ENCODE results near the gene SLC11A2.
"Not testable (repeated sequence)": the region's sequence is repeated elsewhere in the genome, so short reads cannot be mapped to it uniquely, and the experiment has no call there.

Gene SLC11A2

DNA sequence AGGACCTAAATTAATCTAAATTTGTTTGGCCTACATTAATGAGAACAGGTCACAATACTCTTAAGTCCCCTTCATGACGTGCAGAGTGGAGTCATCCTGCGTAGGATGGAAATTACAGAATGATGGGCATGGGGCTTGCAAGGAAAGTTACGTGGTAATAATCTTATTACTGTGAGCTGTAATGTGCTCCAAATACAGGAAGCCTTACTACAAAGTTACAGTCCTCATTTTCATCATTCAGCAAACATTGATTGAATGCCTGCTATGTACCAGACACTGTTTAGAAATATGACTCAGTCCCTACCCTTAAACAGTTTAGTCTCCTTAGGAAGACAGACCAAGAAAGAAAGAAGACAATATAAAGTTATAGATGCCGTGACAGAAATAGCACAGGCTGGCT, 64.5 kb downstream of the SLC11A2 start:
- DNase-seq, result no peak
- TF ChIP-seq POLR2A (IDR thresholded peaks at IDR 0.05; ENCODE audit: low read length) (no peak), GATA1 (IDR thresholded peaks at IDR 0.05; ENCODE audit: low read depth, low read length) (no peak)

GRCh38 chr12:50960130-50960529, 66.1 kb downstream of the SLC11A2 start:
- TF ChIP-seq POLR2A (IDR thresholded peaks at IDR 0.05; ENCODE audit: low read length) (no peak), GATA1 (IDR thresholded peaks at IDR 0.05; ENCODE audit: low read depth, low read length) (no peak)
- no peak for DNase-seq

DNA sequence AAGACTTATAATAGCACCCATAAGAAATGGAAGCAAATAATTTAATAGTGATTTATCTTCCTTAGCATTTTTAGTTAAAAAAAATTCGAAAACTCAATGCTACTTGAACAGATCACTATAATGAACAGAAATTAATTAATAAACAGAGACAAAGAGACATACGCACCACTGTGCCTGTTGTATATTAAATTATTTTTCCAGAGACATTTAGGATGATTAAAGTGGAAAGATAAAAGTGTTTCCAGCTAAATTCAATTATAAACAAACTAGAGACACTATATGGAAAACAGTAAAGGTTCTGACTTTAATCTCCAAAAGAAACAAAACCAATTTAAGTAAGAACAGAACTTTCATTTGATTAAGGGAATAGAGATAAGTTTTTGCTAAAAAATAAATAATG, 70.5 kb downstream of the SLC11A2 start:
- TF ChIP-seq GATA1 (IDR thresholded peaks at IDR 0.05; ENCODE audit: low read depth, low read length), result no peak
- no peak for TF ChIP-seq POLR2A (IDR thresholded peaks at IDR 0.05; ENCODE audit: low read length)

GRCh38 chr12:50955288-50955687, 70.9 kb downstream of the SLC11A2 start:
- TF ChIP-seq POLR2A (IDR thresholded peaks at IDR 0.05; ENCODE audit: low read length) (no peak), GATA1 (IDR thresholded peaks at IDR 0.05; ENCODE audit: low read depth, low read length) (no peak)

More for the DNA sequence above, 70.5 kb downstream of the SLC11A2 start:
- DNase-seq, result no peak

GRCh38 chr12:50954789-50955188, 71.4 kb downstream of the SLC11A2 start:
- DNase-seq, result not testable (repeated sequence)

More at GRCh38 chr12:50955288-50955687, 70.9 kb downstream of the SLC11A2 start:
- DNase-seq, result no peak

GRCh38 chr12:50953047-50953446, 73.1 kb downstream of the SLC11A2 start:
- TF ChIP-seq POLR2A (IDR thresholded peaks at IDR 0.05; ENCODE audit: low read length) (no peak), GATA1 (IDR thresholded peaks at IDR 0.05; ENCODE audit: low read depth, low read length) (no peak)
- no peak for DNase-seq

DNA sequence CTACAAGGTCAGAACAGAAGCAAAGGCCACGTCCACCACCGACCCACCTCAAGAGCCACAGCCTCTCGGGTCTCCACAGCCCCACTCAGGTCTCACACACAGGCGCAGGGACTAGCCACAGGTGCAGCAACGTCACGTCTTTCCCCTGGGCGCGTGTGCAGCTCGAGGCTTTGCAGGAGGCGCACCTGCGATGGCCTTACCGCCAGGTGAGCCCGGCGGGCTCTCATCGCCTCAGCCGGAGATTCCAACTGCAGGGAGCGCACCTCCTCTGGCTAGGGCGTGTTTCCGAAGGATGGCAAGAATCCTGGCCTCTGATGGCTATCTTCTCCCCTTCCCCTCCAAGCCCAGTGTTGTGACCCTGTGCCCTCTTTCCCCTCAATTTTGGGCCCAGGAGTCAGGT, 73.7 kb downstream of the SLC11A2 start, which contains the start of gene HIGD1C:
Gene HIGD1C, plus strand, starts transcription at position 35 of the 400 bp plus-strand sequence. CDS start 1,455 bp downstream, outside the sequence.
- no peak for DNase-seq
- no peak for TF ChIP-seq GATA1 (IDR thresholded peaks at IDR 0.05; ENCODE audit: low read depth, low read length)
- no peak for TF ChIP-seq POLR2A (IDR thresholded peaks at IDR 0.05; ENCODE audit: low read length)

DNA sequence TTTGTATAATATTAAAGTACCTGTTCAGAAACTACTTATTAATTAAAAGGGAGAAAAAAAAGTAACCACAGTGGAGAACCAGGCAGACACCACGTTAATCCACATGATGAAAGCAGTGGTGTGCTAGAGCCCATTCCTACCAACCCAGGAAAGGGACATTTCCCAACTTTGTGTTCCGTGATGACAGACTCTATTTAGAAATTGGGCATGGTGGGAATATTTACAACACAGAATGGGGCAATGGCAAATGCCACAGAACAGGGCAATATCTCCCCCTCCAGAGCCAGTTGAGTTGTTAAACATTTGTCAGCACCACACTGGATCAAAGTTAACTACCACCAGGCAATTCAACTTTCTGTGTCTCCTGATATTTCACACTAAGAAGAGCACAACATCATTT, 75.1 kb downstream of the SLC11A2 start:
- DNase-seq, result no peak
- TF ChIP-seq POLR2A (IDR thresholded peaks at IDR 0.05; ENCODE audit: low read length) (no peak), GATA1 (IDR thresholded peaks at IDR 0.05; ENCODE audit: low read depth, low read length) (no peak)

GRCh38 chr12:50949801-50950302, 76.3 kb downstream of the SLC11A2 start:
- no peak for TF ChIP-seq GATA1 (IDR thresholded peaks at IDR 0.05; ENCODE audit: low read depth, low read length)
- TF ChIP-seq POLR2A (IDR thresholded peaks at IDR 0.05; ENCODE audit: low read length), result no peak
- DNase-seq, result no peak

DNA sequence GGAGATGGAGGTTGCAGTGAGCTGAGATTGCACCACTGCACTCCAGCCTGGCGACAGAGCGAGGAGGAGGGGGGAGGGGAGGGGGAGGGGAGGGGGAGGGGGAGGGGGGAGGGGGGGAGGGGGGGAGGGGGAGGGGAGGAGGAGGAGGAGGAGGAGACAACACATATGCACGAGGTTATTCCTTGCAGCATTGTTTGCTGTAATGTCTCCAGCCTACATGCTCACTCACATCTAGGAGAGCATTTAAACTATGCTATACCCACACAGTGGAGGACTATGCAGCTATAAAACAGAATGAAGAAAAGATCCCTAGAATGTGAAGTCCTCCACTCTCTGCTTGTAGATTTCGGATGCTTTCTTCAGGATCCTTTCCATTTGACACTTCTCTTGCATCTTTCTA, 77.4 kb downstream of the SLC11A2 start:
- DNase-seq, result no peak
- TF ChIP-seq GATA1 (IDR thresholded peaks at IDR 0.05; ENCODE audit: low read depth, low read length), result no peak
- TF ChIP-seq POLR2A (IDR thresholded peaks at IDR 0.05; ENCODE audit: low read length), result no peak

GRCh38 chr12:50947933-50948626, 78.1 kb downstream of the SLC11A2 start:
- DNase-seq, result no peak
- TF ChIP-seq POLR2A (IDR thresholded peaks at IDR 0.05; ENCODE audit: low read length) (no peak), GATA1 (IDR thresholded peaks at IDR 0.05; ENCODE audit: low read depth, low read length) (no peak)

DNA sequence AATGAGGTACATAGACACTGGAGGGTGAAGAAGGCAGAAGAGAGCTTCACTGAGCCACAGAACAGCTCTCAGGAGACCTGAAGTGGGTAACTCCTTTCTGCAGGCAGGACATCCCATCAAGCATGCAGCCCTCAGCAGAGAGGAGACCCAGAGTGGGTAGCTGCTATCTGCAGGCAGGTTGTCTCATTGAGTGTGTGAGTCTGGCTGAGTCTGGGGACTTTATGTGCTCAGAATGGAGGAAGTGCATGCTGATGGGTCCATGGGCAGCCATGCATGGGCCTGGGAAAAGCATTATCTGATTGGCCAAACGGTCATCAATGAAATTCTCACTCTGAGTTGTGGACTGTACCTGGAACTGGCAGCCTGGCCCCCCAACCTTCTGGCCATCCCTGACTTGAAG, 88.5 kb downstream of the SLC11A2 start:
- peak; percentile 12 to 32 for DNase-seq
- no peak for TF ChIP-seq POLR2A (IDR thresholded peaks at IDR 0.05; ENCODE audit: low read length)
- TF ChIP-seq GATA1 (IDR thresholded peaks at IDR 0.05; ENCODE audit: low read depth, low read length), result no peak

DNA sequence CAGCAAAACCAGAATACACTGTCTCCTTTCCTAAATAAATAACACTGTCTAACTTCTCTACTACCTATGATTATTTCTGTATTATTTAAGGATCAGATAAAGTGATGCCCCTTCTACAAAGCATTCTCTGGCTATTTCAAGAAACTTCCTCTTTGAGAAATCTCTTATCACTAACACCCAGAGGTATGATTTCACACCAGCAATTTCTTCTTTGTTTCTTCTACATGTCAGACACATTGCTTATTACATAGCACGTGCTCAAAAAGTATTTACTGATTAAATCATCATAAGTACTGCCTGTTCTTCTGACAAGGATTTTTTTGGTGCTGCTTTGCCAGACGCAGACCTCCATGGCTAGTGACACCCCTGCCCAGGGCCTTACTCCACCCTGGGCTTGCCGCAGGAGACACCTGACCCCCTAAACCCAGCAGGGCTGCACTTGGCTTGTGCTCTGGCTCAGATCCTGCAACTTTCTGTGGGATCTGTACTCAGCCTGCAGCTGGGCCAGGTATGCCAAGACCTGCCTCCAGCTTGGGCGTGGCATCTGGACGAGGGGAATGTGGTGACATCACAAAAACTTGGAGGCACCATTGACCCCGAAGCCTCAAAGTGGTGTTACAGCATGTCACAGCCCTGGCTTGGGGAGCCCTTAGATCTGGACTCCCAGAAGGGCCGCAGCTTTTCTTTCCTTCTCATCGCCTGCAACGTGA, 89.2 kb downstream of the SLC11A2 start:
- TF ChIP-seq GATA1 (IDR thresholded peaks at IDR 0.05; ENCODE audit: low read depth, low read length) (no peak), POLR2A (IDR thresholded peaks at IDR 0.05; ENCODE audit: low read length) (no peak)
- DNase-seq, result peak in 1 of 2 experiments; percentile 61

GRCh38 chr12:50934981-50935807, 91.0 kb downstream of the SLC11A2 start:
- DNase-seq, result no peak
- no peak for TF ChIP-seq POLR2A (IDR thresholded peaks at IDR 0.05; ENCODE audit: low read length)
- TF ChIP-seq GATA1 (IDR thresholded peaks at IDR 0.05; ENCODE audit: low read depth, low read length), result no peak
